ENCODE data around the gene PEX16. TPM values are rescaled to one million over a fixed set of nuclear protein-coding genes. Genes with fewer than 3 reads are reported as not detected.

Gene PEX16
- total RNA-seq, 1 donor: 24.6 TPM

GRCh38 chr11:45860764-45861510 lies 56.7 kb downstream of the PEX16 start:
- no peak for DNase-seq (ENCODE audit: low read depth)
- TF ChIP-seq CTCF (IDR thresholded peaks at IDR 0.05; ENCODE audit: insufficient read depth, low read depth, low read length): no peak
- no peak overlapping the region for H3K4me3 ChIP-seq (ENCODE audit: low read depth, low read length)

GRCh38 chr11:45860348-45860747 lies 57.3 kb downstream of the PEX16 start:
- H3K4me3 ChIP-seq (ENCODE audit: low read depth, low read length): no peak overlapping the region
- no peak for DNase-seq (ENCODE audit: low read depth)
- TF ChIP-seq CTCF (IDR thresholded peaks at IDR 0.05; ENCODE audit: insufficient read depth, low read depth, low read length): no peak

Other genes with a start within 250 kb of the PEX16 start
- gene SLC35C1, start 112.7 kb downstream of the PEX16 start, total RNA-seq: 14.2 and 14.5 TPM in 2 replicates
- 14.5 and 14.7 TPM in 2 replicates for gene CRY2, start 70.4 kb downstream of the PEX16 start, total RNA-seq
- 6.5 and 6.8 TPM in 2 replicates for gene MAPK8IP1, start 32.2 kb downstream of the PEX16 start, total RNA-seq
- 0.43 and 0.64 TPM in 2 replicates for gene FREY1, start 10.6 kb downstream of the PEX16 start, total RNA-seq
- not detected in 2 replicates for gene LARGE2, start 4.8 kb upstream of the PEX16 start, total RNA-seq
- 12.9 and 15.5 TPM in 2 replicates for gene PHF21A, start 203.6 kb upstream of the PEX16 start, total RNA-seq

Measured in fibroblast of villous mesenchyme (primary cell).